Fibroblast of skin of abdomen (primary cell): Measurements from ENCODE around the gene NREP.

ENCODE experiments used
- DNase-seq: peaks from one replicate; pipeline ENCODE4 v3.0.0-alpha.2; 2013

The NREP gene

DNA sequence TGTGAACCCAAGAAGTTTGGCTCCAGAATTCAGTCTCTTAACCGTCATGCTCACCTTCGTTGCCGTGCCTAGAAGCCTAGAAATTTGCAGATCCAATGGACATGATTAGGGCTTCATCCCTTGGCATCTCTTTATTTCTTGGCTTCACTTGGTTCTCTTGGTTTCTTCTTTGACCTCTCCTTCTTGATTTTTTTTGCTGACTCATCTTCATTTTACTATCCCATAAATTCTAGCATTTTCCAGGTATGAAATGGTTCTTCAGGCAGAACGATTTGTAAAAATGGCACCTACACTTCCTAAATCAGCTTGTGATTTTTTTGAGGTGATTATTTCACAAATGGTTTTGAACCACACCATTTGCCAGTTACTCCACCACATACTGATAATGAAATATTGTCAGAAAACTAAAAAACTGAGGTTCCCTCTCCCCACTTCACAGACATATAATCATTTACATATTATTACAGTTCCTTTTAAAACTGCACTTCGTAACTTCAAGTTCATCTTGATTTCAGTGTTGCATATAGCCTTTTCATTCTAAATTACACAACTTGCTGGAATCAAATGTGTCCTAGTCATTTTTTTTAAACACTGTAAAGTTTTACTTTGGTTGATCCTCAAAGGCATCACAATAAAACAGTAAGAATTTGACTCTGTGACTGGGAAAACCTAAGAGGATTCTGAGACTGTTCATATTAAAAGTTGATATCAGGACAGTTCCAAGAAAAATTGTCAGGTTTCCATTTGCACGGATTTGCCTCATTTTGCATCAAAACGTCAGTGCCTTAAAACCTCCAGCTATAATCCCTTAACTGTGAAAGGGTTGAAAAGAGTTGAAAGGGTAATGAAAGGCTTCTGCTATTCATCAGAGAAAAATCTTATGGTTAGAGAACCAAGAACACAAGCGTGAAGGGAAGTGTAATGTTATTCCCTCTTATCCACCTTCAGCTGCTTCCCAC lies 8.9 kb upstream of the NREP start:
- no peak for DNase-seq

DNA sequence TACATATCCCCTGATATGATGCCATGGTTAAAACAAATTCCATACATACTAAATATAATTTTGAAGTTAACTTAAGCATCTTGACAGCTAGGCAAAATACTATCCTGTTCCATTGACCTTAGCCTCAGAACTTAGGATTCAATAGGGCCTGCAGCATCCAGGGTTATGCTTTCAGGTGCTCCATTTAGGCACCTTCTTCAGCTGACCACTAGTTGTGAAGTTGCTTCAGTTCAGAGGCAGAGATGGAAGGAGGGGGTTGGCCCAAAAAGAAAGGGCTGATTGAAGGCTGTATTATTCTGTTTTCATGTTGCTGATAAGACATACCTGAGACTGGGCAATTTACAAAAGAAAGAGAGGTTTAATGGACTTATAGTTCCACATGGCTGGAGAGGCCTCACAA lies 7.0 kb upstream of the NREP start:
- DNase-seq: no peak

DNA sequence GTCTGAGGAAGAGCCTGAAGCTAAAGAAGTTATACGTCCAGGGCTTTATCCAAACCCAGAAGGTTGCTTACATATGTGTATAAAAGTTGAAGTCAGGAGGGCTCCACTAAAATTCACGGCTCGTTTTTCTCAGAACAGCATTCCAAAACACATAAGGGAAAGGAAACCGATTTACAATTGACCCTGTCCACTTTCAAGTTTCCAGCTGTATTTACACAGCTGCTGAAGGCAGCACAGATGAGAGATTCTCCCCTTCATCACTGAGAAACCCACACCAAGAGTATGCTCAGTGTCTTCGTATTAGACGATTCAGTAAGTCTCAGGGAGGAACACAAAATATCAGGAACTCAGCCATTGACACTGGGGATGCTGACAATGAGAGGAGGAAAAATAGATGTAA lies 5.9 kb upstream of the NREP start:
- DNase-seq: peak; percentile 40

DNA sequence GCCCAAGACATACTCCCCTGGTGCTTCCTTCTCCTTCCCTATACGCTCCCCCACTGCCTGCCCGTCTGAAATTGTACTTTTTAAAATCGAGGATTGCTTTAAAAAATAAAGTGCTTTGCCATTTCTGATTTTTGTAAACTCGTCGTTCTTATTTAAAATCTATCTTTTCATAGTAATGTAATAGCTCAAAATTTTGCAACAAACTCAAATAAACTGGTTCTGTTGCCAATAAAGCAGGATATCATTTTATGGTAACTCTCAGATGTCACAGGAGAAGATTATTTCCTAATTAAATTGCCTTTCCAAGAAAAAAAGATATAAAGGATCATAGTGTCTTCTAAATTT lies 1.3 kb upstream of the NREP start:
- DNase-seq: no peak

DNA sequence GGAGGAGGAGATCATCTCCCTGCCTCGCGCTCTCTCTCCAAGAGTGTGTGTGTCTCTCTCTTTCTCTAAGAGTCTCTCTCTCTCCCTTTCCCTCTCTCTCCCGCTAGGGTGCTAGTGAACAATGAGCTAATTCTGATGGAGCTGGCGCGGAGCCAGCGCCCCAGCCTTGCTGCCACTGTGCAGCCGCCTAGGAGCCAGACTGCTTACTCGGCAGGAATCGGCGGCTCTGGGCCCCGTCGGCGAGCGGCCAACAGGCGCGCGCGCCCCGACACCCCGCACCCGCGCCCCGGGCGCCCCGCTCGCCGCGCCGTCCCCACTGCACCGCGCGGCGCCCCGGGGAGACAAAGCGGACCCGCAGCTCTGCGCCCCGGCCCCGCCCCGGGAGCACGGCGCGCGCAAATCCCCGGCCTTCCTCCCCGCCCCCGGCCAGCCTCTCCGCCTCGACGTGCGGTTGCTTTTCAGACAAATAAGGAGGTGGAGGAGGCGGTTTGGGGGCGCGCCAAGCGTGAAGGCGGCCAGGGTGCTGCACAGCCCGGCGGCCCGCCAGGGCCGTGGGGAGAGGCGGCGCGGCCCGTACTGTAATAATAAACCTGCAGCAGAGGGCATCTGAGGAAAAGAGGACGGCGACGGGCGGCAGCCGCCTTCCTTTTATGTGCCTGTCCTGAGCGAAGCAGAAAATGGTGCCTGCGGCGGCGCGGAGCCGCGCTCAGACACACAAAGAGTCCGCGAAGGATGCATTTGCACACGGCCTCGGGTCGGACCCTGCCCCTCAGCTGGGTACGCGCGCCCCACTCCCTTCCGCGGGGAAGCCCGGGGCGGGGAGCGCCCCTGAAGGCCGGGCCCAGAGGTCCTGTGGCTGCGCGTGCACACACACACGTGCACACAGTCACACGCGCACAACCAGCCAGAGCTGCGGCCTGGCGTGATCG lies 625 bp upstream of the NREP start:
- DNase-seq: peak; percentile 99

DNA sequence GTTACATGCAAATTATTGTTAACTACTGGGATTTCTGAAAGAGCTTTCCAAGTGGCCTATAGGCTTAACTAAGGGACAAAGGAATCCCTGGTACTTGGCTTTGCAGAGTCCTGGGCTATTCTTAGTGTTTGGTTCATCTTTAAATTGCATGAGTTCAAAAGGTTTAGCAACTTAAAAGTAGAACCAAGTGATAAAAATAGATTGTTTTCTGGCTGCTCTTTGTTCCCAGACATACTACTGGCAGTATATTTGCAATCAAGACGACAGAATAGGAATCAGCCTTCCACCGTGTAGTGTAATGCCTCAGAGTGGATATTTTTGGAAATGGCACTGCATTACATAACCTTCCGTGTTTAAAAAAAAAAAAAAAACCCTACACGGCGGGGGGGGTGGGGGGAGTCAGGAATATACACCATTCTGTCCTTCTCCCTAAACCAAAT lies 1.0 kb downstream of the NREP start:
- DNase-seq: peak; percentile 68

DNA sequence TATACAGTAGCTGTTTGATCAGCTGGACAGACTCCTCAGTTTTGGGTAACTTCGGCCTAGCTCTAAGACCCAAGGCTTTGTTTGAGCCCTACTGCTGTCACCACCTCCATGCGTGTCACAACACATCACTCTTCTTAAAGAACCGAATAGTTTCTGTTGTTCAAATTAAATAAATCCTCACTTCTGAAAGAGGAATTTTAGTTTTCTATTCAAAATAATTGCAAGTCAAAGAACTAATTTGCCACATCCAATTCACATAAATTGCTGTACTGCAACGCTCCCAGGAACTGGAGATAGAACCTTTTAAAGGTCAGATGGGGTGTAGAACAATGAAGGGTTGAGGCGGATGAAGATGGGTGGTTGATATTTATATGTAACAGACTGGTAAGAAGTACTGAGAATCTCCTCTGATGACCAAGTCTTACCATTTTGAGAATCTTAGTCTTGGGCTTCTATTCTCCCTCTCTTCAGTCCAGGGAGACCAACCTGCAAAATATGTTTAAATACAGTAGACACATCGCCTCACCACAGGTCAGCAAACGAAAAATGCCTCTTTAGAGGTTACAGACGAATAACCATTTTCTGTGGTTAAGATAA lies 1.6 kb downstream of the NREP start:
- DNase-seq: no peak

DNA sequence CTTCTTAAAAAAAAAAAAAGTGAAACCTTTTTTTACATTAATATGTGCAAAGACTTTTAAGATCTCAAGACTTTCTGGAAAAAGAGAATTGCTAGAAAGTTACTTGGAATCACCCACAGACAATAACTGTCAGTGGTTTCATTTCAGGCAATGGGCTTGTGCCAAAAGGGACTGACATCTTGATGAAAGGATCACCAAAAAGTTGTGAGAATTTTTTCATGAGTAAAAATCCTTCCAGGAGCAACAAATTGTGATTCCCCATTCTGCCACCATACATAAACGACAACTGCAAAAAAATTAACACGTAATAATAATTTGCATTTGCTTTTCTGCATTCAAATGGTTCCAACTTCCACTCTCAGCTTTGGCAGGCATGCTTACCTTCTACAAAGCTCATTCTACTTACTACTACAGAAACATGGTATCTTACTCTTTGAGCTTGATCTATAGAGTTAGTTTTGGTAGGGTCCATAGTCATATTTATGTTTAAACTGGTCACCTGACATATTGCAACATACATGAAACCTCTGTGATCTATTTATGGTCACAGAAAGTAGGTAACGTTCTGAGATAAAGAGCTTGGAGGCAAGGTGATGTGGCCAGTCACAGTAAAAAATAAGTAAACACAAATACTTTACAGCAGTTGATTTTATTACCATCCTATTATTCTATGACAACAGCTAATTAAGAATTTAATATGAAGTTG lies 3.0 kb downstream of the NREP start:
- DNase-seq: no peak

DNA sequence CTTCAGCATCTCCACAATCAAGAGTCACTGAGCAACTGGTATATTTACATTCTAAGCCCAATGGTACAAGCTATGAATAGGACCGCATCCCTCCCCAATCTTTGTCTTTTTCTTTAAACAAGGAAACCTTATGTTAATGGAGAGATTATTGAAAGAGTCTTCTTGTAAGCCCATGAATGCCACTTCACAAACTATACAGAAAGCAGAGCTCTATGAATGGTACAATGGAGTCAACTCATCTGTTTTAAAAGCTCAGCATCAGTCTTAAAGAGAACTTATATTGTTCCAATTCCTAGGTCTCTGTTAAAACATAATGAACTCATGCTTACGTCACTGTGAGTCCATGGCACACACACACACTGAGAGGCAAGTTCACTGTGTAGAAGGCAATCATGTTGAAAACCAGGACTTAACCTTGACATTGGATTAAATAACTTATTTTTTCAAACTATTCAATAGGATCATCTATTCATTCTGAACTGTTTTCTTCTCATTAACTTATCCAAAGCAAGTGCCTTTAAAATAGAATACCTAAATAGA lies 4.5 kb downstream of the NREP start:
- no peak for DNase-seq

DNA sequence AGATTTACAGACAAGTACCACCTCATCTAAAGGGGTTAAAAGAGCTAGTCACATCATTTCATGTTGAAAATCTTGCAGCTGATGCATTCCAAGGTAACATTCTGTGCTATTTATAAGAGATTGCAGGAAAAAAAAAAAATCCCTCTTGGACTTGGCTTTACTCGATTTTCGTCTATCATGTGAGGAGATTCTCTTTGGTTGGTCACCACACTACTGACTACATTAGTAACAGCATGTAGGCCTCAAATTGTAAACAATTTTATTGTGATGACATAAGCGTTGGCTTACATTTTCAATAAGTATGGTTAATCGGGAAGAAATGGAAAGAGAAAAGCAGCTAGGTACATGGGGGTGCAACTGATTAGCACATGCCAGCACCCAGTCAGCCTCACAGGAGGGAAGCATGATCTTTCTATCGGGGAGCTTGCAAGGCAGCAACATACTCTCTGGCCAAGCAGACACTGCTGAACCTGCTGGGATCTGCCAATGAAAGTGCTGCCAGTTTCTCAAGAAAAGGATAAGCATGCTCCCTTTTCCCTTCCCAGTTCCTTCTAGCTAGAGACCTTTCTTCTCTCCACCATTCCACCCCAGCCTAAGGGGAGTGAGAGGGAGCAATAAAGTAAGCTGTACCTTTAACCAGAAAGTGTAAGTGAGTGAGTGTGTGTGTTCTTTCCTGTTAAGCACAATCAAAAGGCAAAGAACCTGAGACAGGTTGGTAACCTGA lies 7.5 kb downstream of the NREP start:
- no peak for DNase-seq

DNA sequence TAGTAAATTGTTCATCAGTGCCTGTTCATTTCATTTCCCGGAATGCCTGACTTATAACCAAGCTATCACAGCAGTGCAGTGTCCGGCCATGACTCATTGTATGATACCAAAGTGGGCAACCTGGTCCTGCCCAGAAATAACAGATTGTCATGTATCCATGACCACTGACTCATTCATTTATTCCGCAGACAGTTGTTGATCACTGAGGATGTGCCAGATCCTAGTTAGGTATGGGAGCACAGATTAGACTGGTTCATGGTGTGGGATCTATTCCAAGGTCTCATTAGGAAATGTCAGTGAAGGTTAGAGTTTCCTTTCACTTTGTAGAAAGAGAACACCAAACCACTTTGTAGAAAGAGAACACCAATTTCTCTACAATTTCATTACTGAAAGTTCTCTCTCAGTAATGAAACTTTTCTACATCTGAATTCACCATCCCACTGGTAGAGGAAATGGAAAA lies 8.7 kb downstream of the NREP start:
- peak; percentile 89 for DNase-seq

DNA sequence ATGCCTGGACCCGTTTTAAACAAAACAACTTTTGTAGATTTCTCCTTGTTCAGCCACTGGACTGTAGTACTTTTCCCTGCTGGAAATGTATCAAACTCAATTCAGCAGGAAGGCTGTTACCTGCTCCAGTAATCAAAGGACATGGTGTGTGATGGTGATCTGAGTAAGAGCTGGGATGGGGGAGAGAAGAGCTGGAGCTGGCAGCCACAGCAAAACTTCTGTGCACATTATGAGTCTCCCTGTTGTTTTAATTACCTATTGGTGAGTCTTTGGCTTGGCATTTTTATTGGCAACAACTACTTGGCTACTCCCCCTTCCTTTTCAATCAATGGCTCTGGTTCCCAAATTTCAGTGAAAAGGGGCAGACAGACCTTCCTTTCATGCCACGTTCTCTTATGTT lies 9.7 kb downstream of the NREP start:
- peak; percentile 56 for DNase-seq

DNA sequence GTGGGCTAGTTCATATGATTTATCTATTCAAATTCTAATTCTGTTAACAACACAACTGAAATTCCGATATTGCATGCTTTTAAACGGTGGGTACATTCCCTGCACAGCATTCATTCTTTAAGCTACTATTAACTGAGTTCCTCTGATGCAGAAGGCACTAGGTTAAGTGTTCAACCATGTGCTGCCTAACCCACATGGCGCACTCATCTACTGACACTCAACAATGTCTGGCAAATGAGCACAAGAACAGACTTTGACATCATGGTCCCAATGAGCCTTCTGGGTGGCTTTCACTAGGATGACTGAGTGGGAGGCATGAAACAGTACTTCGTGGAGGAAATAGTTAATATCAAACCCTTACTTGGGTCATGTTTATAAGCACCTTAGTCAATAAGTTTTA lies 10.2 kb downstream of the NREP start:
- DNase-seq: peak; percentile 57

DNA sequence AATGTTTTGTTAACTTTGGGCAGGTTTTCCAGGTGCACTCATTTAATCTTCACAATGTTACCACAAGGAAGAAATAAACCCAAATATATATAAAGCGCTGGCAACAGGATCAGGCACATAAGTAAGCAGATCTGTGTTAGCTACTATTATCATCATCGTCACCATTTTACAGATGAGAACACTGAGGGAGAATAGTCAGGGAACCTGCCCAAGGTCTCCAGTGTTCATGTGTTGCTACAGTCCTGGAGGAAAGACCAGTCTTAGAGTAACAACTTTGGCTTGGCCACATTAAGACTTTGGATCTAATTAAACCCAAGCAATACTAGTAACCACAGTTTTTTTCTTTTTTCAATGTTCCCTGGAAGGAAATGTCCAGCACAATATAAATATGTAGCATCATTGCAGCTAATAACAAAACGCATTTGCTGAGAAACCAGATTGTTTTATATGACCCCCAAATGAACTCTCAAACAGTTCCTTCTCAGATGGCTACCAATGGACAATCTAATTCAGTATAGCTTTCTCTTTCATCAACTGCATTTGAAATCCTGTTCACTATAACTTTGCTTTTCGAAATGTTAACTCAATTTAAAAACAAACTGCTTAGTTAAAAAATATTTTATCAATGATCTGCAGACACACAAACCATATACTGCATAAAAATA lies 11.8 kb downstream of the NREP start:
- no peak for DNase-seq

DNA sequence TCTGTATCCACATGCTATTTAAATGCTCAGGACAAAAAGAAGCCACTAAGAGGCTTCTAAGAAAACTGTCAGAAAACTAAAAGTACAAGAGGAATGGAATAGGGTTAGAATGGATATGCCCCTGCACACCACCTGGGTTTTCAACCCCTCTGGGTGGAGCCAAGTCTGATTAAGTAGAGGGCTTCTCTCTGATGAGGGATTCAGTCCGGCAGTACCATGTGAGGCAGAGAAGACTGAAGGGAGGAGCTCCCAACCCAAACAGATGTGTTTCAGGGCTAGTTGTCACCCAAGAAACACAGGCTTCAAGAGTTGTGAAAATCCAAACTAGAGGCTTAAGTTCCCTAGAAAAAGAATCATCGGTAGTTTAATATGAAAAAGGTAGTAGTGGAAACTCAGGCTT lies 12.5 kb downstream of the NREP start:
- no peak for DNase-seq

DNA sequence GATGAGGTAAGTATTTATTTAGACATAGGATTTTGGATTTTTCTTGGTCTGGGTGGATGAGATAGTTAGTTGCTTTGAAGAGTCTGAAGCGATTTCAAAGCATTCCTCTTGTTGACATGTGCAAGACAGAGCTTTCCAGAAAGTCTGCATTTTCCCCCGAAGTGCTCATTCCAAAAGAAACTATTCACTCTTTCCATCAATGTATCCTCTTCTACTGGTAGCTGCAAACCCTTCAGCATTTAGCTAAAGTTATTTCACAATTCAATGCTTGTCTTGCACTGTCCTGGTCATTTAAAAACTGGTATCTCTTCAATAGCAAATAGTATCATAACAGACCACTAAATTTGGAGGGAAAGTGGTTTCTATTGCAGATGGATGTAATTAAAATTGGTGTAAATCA lies 13.0 kb downstream of the NREP start:
- DNase-seq: peak; percentile 82

DNA sequence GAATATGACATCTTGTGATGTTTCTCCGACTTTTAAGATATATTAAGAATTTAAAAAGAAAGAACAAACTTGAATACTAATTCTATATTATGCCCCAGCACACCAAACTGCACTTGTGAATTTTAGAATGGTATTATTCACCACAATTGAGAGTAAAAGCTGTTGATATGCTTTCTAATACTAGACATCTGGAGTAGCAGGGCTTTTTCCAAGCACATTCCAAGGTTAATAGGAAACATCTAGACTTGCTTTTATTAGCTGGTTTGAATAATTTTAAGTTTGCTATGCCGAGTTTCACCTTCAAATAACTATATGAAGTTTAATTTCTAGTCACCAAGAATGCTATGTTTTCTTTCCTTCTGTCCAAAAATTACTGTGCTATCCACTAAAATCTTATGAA lies 13.5 kb downstream of the NREP start:
- DNase-seq: peak; percentile 58

DNA sequence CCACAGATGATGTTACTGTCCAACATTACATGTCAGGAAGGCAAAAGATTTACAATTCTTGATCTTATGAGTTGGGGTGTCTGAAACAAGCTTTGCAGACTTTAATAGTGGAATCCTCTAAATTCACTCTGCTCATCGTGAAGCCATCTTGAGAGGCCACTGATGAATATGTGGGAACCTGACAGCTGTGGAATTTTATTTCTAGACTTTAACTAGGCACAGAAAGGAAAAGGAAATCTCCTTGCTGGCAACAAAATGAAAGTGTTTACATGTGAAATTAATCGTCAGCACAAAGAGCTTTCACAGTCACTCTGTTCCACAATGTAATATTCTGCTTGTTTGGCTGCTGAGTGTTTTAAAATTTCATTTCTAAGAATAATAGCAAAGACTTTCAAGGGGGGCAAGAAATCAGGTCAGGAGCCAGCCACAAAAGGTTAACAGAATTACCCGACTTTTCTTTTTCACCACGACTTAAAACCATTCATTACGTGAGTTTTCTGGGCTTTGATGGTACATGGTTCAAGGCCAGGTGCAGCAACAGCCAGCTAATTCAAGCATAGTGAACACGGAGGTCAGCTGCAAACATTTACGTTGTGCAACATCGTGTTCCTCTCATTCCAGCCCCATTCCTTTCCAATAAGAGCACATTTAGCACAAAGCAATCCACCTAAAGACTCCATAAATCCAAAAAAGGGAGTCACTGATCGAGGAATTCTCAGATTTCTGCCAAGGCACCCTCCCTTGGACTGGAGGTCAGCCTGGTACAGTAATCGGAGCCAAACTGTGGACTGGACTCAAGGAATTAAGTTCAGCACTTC lies 14.6 kb downstream of the NREP start:
- DNase-seq: peak; percentile 95

DNA sequence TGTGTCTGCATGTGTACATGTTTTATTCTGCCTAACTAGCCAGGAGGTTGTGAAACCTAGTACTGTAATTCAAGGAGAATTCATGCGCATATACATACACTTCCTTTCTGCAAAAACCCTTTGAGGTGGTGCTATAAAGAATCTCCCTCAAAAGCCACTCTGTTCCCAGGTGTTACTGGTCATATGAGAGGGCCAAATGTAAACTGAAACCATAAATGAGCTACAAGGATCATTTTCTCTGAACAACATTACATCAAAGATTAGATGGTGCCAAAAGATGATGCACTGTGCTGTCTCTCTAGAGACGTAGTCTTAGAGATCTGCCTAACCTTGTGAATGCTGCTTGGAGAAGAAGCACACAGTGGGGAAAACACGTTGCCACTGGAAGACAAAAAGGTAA lies 15.7 kb downstream of the NREP start:
- DNase-seq: peak; percentile 42

DNA sequence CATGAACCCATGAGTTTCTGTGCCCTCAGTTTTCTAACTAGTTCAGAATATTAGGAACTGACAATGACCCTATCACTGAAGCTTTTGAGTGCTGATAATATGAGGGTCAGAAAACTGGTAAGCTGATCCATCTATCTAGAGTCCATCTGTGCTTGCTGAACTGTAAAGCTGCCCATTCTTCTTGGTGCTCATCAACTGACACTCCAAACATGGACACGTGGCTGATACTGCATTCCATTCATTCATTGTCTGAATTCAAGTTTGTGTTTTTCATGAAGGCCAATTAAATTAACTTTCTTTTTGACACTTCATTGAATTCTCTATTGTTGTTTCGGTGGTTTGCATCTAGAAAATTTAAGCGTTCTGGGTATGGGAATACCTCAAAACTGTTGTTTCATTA lies 17.6 kb downstream of the NREP start:
- no peak for DNase-seq
